ENCODE results near the gene HSDL1. TPM values are rescaled to one million over a fixed set of nuclear protein-coding genes. Genes with fewer than 3 reads are reported as not detected.
"Not testable (repeated sequence)": the region's sequence is repeated elsewhere in the genome, so short reads cannot be mapped to it uniquely, and the experiment has no call there.

The HSDL1 gene
- total RNA-seq, 3 donors from 2014 or later (not counting 1 experiment from before 2014, with no cell fraction given) = 11.2 to 15.3 (median 13.5) TPM

- DNase-seq (no peak), ATAC-seq (no peak)
- no peaks in the 10 kb centered on the region for H3K36me3 Mint-ChIP-seq
- intact Hi-C loops (cut with micrococcal nuclease) = no loop called here
- no peaks in the 10 kb centered on the region for H3K27me3 ChIP-seq (ENCODE audit: control insufficient read depth, insufficient read depth, low read length)
- no peak overlapping the region for H3K27ac Mint-ChIP-seq
- H3K27me3 Mint-ChIP-seq (ENCODE audit: low read depth in 2 of 2) = no peaks in the 10 kb centered on the region
- no peak overlapping the region for H3K4me3 Mint-ChIP-seq
- H3K4me1 Mint-ChIP-seq = peaks cover 13 to 17% of the 10 kb centered on the region in 2 donors
- 95% methylated on average over 13 of the region's 13 CpGs for WGBS (ENCODE audit: insufficient coverage)
- H3K4me1 ChIP-seq (ENCODE audit: control insufficient read depth, insufficient read depth, low read length) = peaks cover 23% of the 10 kb centered on the region
- H3K9me3 ChIP-seq (ENCODE audit: control insufficient read depth, insufficient read depth, low read length) = no peaks in the 10 kb centered on the region
- H3K36me3 ChIP-seq (ENCODE audit: control insufficient read depth, insufficient read depth, low read length) = peaks cover 3% of the 10 kb centered on the region
- no peak overlapping the region for H3K4me3 ChIP-seq (ENCODE audit: low read length)
- no peak for TF ChIP-seq CTCF (IDR thresholded peaks at IDR 0.05)
- no peak overlapping the region for H3K27ac ChIP-seq (ENCODE audit: low read length)
- no peaks in the 10 kb centered on the region for H3K9me3 Mint-ChIP-seq
Observed at GRCh38 chr16:84119368-84119767, 25.6 kb downstream of the HSDL1 start.

GRCh38 chr16:84118315-84118714, 26.7 kb downstream of the HSDL1 start:
- Mint-ChIP-seq H3K4me1 (peaks cover 13 to 17% of the 10 kb centered on the region in 2 donors), H3K4me3 (peak overlapping the region; percentile 31)
- DNase-seq; H3K27ac Mint-ChIP-seq; H3K9me3 Mint-ChIP-seq; H3K9me3 ChIP-seq (ENCODE audit: control insufficient read depth, insufficient read depth, low read length); ATAC-seq; H3K4me3 ChIP-seq (ENCODE audit: low read length); H3K27me3 Mint-ChIP-seq (ENCODE audit: low read depth in 2 of 2); H3K27ac ChIP-seq (ENCODE audit: low read length); H3K36me3 ChIP-seq (ENCODE audit: control insufficient read depth, insufficient read depth, low read length); H3K27me3 ChIP-seq (ENCODE audit: control insufficient read depth, insufficient read depth, low read length); intact Hi-C loops (cut with micrococcal nuclease); H3K36me3 Mint-ChIP-seq: not testable (repeated sequence)
- H3K4me1 ChIP-seq (ENCODE audit: control insufficient read depth, insufficient read depth, low read length) = peaks cover 23% of the 10 kb centered on the region
- 97% methylated on average over 5 of the region's 5 CpGs for WGBS (ENCODE audit: insufficient coverage)

GRCh38 chr16:84117494-84117843, 27.5 kb downstream of the HSDL1 start:
- ATAC-seq = no peak

More at GRCh38 chr16:84117494-84117843, 27.5 kb downstream of the HSDL1 start:
- intact Hi-C loops (cut with micrococcal nuclease) = loop anchor here (2.0 kb wide), 1 partner anchor 69 kb away; the partner anchor contains the start of gene TAF1C
- H3K27me3 ChIP-seq (ENCODE audit: control insufficient read depth, insufficient read depth, low read length) = no peaks in the 10 kb centered on the region
- no peaks in the 10 kb centered on the region for H3K36me3 ChIP-seq (ENCODE audit: control insufficient read depth, insufficient read depth, low read length)
- H3K27ac ChIP-seq (ENCODE audit: low read length) = peak overlapping the region; percentile 89
- H3K9me3 ChIP-seq (ENCODE audit: control insufficient read depth, insufficient read depth, low read length) = no peaks in the 10 kb centered on the region
- Mint-ChIP-seq H3K36me3 (no peaks in the 10 kb centered on the region), H3K27me3 (ENCODE audit: low read depth in 2 of 2) (no peaks in the 10 kb centered on the region), H3K9me3 (no peaks in the 10 kb centered on the region), H3K4me1 (peaks cover 13 to 17% of the 10 kb centered on the region in 2 donors), H3K27ac (peak overlapping the region; percentile 91 to 92), H3K4me3 (peak overlapping the region; percentile 93)
- peak overlapping the region; percentile 99 for H3K4me3 ChIP-seq (ENCODE audit: low read length)
- WGBS (ENCODE audit: insufficient coverage) = 4% methylated on average over 11 of the region's 12 CpGs
- H3K4me1 ChIP-seq (ENCODE audit: control insufficient read depth, insufficient read depth, low read length) = peaks cover 23% of the 10 kb centered on the region
- no peak for DNase-seq
- no peak for TF ChIP-seq CTCF (IDR thresholded peaks at IDR 0.05)

All from natural killer cell (primary cell).